GM12872 (cell line): ENCODE results near the gene IVD.

Experiments used
- TF ChIP-seq, protein P1 (sequence below): IDR thresholded peaks from 3 replicates; pipeline ENCODE4 v1.5.1; 2011; ENCODE audit warnings: low read depth, mild to moderate bottlenecking, low read length, moderate library complexity; ENCODE audit not compliant: insufficient read depth

Gene IVD

GRCh38 chr15:40389824-40390595 is 15.6 kb upstream of the IVD start:
- TF ChIP-seq, protein P1, sequence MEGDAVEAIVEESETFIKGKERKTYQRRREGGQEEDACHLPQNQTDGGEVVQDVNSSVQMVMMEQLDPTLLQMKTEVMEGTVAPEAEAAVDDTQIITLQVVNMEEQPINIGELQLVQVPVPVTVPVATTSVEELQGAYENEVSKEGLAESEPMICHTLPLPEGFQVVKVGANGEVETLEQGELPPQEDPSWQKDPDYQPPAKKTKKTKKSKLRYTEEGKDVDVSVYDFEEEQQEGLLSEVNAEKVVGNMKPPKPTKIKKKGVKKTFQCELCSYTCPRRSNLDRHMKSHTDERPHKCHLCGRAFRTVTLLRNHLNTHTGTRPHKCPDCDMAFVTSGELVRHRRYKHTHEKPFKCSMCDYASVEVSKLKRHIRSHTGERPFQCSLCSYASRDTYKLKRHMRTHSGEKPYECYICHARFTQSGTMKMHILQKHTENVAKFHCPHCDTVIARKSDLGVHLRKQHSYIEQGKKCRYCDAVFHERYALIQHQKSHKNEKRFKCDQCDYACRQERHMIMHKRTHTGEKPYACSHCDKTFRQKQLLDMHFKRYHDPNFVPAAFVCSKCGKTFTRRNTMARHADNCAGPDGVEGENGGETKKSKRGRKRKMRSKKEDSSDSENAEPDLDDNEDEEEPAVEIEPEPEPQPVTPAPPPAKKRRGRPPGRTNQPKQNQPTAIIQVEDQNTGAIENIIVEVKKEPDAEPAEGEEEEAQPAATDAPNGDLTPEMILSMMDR: no peak

DNA sequence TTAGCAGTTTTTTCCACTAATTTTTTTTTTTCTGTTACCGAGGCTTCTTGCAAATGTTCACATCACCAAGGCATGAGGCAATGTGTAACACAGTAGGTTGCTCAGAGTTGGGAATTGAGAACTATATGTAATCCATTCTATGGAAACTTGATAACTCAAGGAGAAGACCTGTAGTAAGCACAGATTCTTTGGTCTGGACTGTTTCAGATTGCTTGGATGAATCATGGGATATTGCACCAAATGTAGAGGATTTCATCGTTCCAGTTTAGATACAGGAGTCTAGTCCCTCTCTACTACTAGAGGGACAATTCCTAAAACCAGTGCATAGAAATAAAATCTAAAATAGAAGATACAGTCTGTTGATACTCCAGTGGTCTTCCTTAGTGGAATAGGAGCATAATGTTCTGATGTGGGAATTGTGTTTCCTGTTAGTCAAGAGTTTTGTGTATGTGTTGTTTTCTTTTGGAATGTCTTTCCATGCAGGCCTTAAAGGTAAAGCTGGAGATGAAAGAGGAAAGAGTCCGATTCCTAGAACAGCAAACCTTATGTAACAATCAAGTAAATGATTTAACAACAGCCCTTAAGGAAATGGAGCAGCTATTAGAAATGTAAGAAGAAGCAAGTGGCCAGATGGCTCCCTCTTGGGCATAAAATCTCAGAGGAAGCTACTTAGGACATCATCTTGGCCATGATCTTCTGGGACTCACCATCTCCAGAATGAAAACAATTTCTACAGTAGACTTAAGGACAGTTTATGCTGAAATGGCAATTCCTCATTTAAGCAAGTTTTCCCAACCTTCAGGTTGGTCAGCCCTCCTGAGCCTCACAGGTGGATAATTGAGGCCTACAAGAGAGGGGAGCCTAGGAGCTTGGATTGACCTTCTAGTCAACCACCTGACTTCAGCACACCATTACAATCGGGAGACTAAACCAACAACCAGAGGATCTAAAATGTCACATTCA is 12.3 kb upstream of the IVD start:
- TF ChIP-seq, protein P1: no peak

DNA sequence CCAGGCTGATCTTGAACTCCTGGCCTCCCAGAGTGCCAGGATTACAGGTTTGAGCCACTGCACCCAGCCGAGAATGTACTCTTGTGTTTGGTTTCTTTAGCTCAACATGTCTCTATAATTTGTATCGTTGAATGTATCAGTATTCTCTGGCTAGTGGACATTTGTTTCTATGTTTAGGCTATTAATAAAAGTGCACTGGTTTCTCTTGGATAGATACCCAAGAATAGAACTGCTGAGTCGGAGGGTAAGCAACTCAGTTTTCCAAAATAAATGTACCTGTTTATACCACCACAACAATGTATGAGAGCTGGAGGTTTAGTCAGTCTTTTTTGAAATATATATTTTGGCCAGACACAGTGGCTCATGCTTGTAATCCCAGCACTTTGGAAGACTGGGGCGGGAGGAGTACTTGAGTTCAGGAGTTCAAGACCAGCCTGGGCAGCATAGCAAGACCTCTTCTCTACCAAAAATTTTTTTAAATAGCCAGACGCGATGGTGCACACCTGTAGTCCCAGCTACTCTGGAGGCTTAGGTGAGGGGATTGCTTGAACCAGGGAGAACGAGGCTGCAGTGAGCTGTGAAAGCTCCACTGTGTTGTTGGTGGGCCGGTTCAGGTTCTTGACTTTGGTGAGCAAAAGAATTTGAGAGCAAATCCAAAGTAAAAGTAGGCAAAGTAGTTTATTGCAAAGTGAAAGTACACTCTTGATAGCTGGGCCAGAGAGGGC is 7.7 kb upstream of the IVD start:
- TF ChIP-seq, protein P1: no peak

DNA sequence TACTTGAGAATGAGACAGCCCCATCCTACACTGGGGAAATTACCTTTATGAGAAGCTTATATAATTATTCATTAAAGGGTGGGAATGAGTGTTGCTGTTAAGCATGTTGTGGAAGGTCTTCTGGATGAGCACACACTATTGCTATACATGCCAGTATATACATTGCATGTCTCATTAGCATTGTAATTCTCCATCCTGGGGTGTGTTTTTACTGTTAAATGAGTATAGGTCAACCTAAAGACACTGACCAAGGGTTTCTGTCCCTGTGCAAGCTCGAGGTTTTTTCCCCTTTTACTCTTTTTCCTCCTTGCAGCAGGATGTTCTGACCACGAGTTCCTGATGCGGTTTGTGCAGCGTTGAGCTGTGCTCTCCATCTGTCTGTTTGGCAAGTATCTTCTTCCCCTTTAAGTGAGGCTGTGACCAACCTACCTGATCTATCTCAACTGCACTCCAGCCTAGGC is 7.2 kb upstream of the IVD start:
- TF ChIP-seq, protein P1: no peak

DNA sequence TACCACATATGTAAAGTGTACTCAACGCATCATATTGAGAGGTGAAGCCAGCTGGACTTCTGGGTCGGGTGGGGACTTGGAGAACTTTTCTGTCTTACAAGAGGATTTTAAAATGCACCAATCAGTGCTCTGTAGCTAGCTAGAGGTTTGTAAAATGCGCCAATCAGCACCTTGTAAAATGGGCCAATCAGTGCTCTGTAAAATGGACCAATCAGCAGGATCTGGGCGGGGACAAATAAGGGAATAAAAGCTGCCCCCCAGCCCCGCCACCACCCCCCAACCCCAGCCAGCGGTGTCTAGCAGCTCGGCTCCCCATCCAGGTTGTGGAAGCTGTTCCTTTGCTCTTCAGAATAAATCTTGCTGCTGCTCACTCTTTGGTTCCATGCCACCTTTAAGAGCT is 6.2 kb upstream of the IVD start:
- TF ChIP-seq, protein P1: no peak

GRCh38 chr15:40407330-40407990 is 1.9 kb downstream of the IVD start:
- TF ChIP-seq, protein P1: no peak
